ENCODE data around the gene CREBBP.

DNA sequence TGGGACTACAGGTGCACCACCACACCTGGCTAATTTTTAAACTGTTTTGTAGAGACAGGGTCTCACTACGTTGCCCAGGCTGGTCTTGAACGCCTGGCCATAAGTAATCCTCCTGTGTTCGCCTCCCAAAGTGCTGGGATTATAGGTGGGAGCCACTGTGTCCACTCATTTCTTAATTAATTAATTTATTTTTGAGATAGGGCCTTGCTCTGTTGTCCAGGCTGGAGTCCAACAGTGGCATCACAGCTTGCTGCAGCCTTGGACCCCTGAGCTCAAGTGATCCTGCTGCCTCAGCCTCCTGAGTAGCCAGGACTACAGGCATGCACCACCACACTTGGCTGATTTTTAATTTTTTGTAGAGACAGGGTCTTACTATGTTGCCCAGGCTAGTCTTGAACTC, 116.1 kb downstream of the CREBBP start:
- TF ChIP-seq, protein P1, sequence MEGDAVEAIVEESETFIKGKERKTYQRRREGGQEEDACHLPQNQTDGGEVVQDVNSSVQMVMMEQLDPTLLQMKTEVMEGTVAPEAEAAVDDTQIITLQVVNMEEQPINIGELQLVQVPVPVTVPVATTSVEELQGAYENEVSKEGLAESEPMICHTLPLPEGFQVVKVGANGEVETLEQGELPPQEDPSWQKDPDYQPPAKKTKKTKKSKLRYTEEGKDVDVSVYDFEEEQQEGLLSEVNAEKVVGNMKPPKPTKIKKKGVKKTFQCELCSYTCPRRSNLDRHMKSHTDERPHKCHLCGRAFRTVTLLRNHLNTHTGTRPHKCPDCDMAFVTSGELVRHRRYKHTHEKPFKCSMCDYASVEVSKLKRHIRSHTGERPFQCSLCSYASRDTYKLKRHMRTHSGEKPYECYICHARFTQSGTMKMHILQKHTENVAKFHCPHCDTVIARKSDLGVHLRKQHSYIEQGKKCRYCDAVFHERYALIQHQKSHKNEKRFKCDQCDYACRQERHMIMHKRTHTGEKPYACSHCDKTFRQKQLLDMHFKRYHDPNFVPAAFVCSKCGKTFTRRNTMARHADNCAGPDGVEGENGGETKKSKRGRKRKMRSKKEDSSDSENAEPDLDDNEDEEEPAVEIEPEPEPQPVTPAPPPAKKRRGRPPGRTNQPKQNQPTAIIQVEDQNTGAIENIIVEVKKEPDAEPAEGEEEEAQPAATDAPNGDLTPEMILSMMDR (IDR thresholded peaks at IDR 0.05), result no peak
- TF ChIP-seq POLR2A (IDR thresholded peaks at IDR 0.05), result no peak
